DMS153 treated with DMSO at 0.1 percent for 48 hours (cell line): Measurements from ENCODE around the gene EEF2.
A peak's percentile ranks its signal among the peaks of the same experiment; 100 is the strongest.
"Not testable (repeated sequence)": the region's sequence is repeated elsewhere in the genome, so short reads cannot be mapped to it uniquely, and the experiment has no call there.

Source experiments
- DNase-seq: peaks from one replicate; lab custom pipeline; 2025; ENCODE audit not compliant: unreplicated experiment; lab: John Stamatoyannopoulos, UW

EEF2 gene

GRCh38 chr19:3970313-3970807 lies 14.9 kb downstream of the EEF2 start:
- DNase-seq = no peak

GRCh38 chr19:3969435-3970312 lies 15.6 kb downstream of the EEF2 start:
- DNase-seq = no peak

- peak; percentile 12 for DNase-seq
Observed at GRCh38 chr19:3968556-3969434, 16.5 kb downstream of the EEF2 start.

- DNase-seq = not testable (repeated sequence)
Observed at GRCh38 chr19:3967983-3968382, 17.3 kb downstream of the EEF2 start.

- no peak for DNase-seq
Observed at GRCh38 chr19:3966051-3967017, 18.9 kb downstream of the EEF2 start.

GRCh38 chr19:3964256-3965194 lies 20.7 kb downstream of the EEF2 start:
- no peak for DNase-seq

GRCh38 chr19:3963458-3964255 lies 21.6 kb downstream of the EEF2 start:
- DNase-seq = no peak

- no peak for DNase-seq
Observed at GRCh38 chr19:3961007-3961406, 24.3 kb downstream of the EEF2 start.

GRCh38 chr19:3959766-3960131 lies 25.5 kb downstream of the EEF2 start:
- no peak for DNase-seq

- DNase-seq = no peak
Observed at GRCh38 chr19:3958836-3959765, 26.2 kb downstream of the EEF2 start.

GRCh38 chr19:3955688-3956087 lies 29.6 kb downstream of the EEF2 start:
- DNase-seq = no peak

GRCh38 chr19:3955276-3955675 lies 30.0 kb downstream of the EEF2 start:
- not testable (repeated sequence) for DNase-seq

- no peak for DNase-seq
Observed at GRCh38 chr19:3954107-3954506, 31.2 kb downstream of the EEF2 start.

GRCh38 chr19:3952755-3953276 lies 32.4 kb downstream of the EEF2 start:
- DNase-seq = not testable (repeated sequence)

- no peak for DNase-seq
Observed at GRCh38 chr19:3950871-3951861, 34.1 kb downstream of the EEF2 start.
